Measurements from ENCODE around the gene OTUB1.
A peak's percentile ranks its signal among the peaks of the same experiment; 100 is the strongest.

OTUB1 gene

DNA sequence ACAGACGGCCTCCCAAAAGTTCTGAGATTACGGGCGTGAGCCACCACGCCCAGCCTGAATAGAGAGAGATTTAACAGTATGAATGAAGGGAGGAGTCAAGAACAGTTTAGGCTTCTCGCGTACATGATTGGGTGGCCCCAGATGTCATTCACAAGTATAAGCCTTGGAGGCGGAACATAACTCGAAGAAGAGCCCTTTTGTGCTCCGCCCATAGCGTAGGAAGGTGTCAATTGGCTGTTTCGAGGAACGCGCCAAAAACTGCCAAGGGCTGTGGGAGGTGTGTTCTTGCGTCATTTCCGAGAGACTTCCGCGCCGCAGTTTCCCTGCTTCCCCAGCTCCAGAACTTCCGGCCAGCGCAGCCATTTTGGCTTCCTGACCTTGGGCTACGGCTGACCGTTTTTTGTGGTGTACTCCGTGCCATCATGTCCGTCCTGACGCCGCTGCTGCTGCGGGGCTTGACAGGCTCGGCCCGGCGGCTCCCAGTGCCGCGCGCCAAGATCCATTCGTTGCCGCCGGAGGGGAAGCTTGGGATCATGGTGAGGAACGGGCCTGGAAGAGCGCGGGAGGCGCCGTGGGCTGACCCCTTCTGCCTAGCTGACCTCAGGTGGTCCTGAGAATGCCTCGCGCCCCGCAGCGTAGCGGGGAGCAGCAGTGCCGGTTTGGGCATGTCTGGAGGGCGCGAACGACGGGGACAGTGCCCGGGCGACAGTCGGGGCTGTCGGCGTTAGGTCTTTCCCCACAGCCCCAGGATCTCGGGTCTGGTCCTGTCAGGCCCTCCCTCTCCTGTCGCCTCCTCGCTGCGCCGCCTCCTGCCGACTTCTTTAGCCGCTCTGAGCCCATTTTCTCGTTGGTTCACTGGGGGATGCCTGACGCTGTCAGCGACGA, 11.7 kb upstream of the OTUB1 start, which contains the start of gene COX8A:
TSS of gene COX8A (plus strand) at position 362 of the 885 bp plus-strand sequence. CDS start at position 423, 61 bp downstream.
- DNase-seq (ENCODE audit: low read depth in 2 of 2, low spot score in 1 of 2), result peak; percentile 82 to 91

DNA sequence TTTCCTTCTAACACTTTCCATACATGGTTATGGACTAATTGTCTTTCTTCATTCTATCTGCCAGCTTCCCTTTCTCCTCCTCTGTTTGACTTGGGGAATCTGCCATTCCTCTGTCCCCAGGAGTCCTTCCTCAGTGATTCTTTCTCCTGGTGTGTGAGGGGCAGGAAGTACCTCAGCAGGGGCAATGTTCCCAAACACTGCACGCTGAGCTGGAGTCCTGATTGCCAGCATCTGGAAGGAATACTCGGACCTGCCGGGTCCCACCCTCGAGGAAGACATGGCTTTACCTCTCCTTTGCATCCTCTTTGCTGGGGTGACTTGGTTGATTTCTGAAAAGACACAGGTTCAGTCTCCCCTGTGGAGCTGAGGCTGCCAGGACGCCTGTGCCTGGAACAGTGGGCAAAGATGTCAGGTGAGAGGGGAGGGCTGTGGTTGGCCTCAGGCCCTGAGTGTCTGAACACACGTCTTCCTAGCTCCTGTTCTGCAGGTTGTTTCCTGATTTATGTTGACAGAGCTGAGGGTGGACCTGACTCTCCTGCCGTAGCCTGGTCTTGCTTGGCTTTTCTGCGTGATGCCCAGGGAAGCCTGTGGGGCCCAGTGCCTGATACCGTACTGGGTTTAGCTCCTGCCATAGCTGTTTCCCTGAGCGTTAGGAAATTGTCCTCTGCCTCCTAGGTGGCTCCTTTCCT, 7.5 kb upstream of the OTUB1 start:
- DNase-seq (ENCODE audit: low read depth in 2 of 2, low spot score in 1 of 2), result no peak

DNA sequence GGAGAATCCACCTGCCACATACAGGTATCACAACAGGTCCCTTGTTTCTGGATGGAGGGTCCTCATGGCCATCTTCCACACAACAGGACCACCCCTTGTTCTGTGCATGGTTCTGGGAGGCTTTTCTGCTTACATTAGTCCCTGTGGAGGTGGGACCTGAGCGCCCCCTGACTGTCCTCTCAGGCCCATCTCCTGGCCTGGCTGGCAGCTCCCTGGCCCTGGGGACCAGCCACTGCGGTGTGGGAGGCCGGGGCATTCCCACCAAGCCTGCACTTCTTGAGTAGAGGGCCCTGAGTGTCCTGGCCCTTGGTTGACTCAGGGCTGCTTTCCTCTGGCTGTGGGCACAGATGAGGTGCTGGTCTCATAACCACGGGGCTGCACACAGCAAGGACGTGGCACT, 6.8 kb upstream of the OTUB1 start:
- DNase-seq (ENCODE audit: low read depth in 2 of 2, low spot score in 1 of 2), result no peak

DNA sequence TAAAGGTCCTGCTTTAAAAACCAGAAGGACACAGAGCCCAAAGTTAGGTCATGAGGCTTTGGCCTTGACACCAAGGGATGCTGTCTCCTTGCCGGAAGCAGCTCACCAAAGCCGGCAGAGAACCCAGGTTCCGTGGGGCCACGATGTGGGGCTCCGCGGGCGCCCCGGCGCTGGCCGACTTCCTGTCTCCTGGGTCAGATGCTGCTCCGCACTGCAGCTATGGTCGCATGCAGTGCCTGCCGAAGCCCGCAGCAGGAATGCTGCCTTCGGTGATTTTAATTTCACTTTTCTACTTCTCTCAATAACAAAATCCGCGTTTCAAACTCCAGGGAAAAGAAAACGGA, 454 bp upstream of the OTUB1 start:
- DNase-seq (ENCODE audit: low read depth in 2 of 2, low spot score in 1 of 2), result peak in 1 of 2 donors; percentile 43

DNA sequence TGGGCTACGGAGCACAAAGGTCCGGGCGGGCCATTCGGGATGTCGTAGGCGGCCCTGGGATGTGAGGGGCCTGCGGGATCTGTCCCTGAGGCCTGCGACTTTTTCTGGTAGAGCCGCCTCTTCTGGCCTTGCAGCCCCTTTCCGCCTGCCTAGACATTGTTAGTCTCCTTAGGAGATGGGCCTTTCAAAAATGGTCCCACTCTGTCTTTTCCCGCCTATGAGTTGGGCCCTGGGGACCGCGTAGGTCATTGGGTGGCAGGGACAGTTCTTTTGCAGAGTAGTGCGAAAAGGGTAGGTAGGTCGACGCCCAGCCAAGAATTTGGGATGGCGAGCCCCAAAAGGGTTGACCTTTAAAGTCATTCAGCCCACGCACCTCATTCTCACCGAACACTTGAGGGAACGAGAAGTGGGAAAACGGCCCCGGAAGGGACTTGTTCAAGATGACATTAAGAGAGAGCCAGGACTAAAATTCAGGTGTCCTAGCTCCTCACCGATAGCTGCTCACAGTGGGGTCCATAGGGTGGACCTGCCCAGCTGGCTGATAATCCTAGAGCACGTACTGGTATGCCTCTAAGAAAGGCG, 785 bp downstream of the OTUB1 start:
- DNase-seq (ENCODE audit: low read depth in 2 of 2, low spot score in 1 of 2), result no peak

DNA sequence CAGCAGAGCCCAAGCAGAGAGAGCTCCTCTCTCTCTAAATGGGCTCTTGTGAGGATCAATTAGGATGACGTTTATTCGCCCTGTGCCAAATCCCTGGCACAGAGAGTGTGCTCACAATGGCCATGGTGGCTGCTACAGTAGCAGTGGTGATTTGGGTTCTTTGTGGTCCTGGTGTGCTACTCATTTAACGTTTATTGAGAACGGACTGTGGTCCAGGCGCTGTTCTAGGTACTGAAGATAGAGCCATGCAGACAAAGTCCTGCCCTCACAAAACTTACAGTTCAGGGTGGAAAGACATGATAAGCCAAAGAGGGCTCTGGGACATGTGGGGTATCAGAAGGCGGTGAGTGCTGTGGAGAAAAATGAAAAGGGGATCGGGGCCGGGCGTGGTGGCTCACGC, 5.3 kb downstream of the OTUB1 start:
- no peak for DNase-seq (ENCODE audit: low read depth in 2 of 2, low spot score in 1 of 2)

DNA sequence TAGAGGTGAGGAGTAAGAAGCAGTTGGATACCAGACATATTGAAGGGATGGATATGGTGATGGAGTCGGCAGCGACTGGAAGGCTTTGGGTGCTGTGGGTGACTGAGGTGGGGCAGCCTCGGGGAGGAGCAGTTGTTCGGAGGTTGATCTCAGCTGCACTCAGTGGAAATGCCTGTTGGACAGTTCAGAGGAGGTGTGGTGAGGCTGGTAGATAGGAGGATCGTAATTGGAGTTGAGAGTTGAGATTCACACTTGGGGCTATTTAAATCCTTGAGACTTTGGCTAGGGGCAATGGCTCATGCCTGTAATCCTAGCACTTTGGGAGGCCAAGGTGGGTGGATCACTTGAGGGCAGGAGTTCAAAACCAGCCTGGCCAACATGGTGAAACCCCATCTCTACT, 6.9 kb downstream of the OTUB1 start:
- no peak for DNase-seq (ENCODE audit: low read depth in 2 of 2, low spot score in 1 of 2)

DNA sequence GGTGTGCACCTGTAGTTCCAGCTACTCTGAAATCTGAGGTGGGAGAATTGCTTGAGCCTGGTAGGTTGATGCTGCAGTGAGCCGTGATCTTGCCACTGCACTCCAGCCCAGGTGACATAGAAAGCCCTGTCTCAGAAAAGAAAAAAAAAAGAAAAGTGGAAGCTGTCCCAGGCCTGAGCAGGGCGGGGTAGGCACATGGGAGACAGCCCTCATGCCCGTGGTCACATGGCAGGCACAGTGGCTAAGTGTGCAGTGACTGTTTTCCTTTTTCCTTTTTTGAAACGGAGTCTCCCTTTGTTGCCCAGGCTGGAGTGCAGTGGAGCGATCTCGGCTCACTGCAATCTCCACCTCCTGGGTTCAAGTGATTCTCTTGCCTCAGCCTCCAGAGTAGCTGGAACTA, 7.8 kb downstream of the OTUB1 start:
- no peak for DNase-seq (ENCODE audit: low read depth in 2 of 2, low spot score in 1 of 2)

DNA sequence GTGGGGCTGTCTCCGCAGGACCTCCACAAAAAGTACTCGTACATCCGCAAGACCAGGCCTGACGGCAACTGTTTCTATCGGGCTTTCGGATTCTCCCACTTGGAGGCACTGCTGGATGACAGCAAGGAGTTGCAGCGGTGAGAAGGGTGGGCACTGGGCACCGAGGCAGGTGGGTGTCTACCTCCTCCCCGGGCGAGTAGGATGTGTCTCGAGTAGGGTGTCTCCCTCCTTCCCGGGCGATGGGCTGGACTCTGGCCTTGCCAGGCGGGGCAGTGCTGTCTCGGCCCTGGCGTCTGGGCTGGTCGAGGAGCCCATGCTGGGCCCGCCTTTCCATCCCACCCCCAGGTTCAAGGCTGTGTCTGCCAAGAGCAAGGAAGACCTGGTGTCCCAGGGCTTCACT, 10.3 kb downstream of the OTUB1 start:
- DNase-seq (ENCODE audit: low read depth in 2 of 2, low spot score in 1 of 2), result no peak

DNA sequence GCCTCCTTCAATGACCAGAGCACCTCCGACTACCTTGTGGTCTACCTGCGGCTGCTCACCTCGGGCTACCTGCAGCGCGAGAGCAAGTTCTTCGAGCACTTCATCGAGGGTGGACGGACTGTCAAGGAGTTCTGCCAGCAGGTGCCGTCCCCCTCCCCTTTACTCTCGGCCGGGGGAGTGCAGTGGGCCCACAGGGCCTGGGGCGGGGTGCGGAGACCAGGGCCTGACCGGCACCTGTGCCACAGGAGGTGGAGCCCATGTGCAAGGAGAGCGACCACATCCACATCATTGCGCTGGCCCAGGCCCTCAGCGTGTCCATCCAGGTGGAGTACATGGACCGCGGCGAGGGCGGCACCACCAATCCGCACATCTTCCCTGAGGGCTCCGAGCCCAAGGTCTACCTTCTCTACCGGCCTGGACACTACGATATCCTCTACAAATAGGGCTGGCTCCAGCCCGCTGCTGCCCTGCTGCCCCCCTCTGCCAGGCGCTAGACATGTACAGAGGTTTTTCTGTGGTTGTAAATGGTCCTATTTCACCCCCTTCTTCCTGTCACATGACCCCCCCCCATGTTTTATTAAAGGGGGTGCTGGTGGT, 11.0 kb downstream of the OTUB1 start:
- no peak for DNase-seq (ENCODE audit: low read depth in 2 of 2, low spot score in 1 of 2)

DNA sequence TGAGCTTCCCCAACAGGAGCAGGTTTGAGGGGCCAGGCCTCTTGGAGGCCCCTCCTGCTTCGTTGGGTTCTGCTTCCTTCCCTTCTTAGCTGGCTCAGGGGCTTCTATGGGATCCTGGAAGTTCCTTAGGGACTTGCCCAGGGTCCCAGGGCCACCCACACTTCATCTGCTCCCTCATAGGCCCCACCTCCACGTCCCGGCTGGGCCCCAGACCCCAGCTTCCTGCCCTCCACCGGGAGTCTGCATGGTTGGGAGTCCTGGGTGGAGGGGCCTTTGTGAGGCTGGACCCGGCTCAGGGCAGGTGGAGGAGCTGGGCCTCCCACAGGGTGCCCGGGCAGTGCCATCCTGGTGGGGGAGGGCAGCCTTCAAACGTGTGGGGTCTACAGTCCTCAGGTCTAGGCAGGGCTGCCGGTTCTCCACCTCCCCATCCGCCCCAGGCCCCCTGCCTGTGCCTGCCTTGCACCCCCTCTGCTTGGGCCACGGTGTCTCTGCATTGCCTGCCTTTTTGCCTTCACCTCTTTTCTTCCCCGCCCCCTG, 11.6 kb downstream of the OTUB1 start:
- no peak for DNase-seq (ENCODE audit: low read depth in 2 of 2, low spot score in 1 of 2)

DNA sequence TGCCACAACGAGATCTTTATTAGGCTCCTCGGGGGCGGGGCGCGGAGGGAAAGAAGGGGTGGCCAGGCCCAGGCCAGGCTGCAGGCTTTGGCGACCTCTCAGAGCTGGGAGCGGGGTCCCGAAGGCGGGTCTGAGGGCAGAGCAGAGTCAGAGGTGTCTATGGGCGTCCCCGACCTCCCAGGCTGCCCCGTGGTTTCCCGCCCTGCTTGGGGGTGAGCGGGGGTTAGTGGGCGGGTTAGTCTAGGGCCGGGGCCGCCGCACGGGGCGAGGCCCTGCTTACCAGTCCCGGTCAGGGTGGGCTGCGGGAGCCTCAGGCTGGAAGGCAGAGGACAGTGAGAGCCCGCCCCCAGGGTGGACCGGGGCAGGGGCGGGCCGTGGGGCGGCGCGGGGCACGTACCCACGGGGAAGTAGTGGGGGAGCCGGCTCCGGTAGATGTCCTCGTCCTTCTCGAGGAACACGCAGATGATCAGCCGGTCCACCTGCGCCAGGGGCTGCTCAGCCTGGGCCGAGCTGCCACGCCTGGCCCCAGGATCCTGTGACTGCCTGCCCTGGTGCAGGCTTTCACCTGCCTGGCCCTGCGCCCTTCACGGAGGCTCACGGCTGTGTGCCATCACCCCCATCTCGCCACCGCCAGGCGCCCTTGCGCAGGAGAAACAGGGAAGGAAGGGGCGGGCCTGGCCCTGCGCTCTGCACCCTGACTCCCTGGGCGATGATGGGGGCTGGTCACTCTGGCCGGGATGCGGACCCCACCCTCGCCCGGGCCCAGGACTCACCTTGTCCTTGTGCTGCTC, 12.5 kb downstream of the OTUB1 start:
- DNase-seq (ENCODE audit: low read depth in 2 of 2, low spot score in 1 of 2), result no peak

DNA sequence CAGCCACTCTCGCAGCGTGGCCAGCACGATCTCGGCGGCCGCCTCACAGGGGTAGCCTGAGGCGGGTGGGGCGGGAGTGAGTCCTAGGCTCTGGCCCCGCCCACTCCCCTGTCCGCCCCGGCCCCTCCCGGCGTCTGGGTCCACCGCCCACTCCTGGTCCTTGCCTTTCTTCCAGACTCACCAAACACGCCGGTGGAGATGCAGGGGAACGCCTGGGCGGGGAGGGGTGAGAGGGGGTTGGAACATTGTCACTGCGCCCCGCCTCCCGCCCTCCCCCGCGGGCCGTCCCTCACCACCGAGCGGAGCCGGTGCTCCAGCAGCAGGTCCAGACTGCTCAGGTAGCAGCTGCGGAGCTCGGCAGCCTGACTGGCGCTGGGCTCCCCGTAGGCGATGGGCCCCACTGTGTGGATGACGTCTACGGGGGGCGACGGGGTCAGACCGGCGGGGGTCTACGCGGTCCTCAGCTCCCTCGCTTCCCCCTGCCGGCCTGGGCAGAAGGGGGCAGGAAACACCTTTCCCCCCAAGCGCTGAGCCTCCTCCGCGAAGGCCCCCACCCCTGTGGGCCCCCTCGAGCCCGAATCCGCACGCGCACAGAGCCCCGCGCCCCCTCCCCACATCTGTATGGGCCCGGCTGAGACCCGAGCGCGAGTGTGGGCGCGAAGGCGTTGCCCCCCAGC, 13.2 kb downstream of the OTUB1 start:
- peak in 1 of 2 donors; percentile 27 for DNase-seq (ENCODE audit: low read depth in 2 of 2, low spot score in 1 of 2)

DNA sequence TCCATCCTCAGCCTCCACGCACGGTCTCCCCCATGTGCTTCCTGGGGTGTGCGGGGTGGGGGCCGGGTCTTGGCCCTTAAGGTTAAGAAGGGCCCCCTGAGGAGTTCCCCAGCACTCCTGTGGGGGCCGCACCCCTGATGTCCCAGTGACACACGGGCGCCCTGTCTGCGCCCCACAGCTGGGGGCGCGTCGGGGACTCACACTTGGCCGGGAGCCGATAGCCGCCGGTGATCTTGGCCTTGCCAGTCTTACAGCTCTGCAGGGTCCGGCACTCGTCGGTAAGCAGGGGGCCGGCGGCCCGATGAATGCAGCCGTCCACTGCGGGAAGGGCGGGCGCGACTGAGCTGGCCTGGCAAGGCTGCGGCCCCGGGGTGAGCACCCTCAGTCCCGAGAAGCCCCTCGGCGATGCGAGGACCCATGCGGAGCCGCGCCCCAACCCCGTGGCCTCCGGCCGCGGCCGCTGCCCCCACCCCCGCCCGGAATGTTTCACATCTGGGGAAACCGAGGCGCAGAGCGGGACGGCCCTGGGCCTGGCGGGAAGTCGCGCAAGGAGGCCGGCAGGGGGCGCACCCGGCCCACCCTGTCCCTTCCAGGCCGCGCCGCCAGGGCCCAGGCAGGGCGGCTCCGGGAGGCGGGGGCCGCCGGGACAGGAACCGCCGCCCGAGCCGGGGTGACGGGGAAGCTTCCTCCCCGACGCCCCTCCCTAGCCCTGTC, 13.9 kb downstream of the OTUB1 start:
- DNase-seq (ENCODE audit: low read depth in 2 of 2, low spot score in 1 of 2), result peak; percentile 26 to 43

DNA sequence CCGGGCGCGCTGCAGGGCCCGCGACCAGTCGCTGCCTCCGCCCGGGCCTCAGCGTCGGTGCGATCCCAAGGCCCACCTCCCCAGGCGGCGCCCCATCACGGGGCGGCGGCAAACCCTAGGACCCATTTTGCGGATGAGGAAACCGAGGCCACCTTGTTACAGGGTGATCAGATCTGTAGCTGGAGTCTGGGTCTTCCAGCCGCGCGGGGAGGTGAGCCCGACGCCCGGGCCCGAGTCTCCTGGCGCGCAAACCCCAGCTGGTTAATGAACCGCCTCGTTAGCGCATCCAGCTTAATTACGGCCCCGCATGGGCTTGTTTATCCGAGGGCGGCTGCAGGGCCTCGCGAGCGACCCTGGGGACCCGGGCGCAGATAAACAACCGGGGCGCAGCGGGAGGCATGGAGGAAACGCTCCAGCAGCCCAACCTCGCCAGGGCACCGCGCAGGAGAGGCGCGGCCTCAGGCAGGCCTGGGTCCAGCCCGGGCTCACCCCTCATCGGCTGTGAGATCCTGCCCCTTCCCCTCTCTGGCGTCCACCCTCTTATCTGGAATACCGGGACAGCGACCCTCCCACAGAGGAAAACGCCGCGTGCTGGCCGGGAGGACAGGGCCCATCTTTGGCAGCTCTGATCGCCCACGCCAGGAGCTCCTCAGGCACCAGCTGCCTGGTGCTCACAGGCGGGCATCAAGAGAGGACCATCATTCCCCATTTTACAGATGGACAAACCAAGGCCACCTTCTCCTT, 14.7 kb downstream of the OTUB1 start:
- no peak for DNase-seq (ENCODE audit: low read depth in 2 of 2, low spot score in 1 of 2)

DNA sequence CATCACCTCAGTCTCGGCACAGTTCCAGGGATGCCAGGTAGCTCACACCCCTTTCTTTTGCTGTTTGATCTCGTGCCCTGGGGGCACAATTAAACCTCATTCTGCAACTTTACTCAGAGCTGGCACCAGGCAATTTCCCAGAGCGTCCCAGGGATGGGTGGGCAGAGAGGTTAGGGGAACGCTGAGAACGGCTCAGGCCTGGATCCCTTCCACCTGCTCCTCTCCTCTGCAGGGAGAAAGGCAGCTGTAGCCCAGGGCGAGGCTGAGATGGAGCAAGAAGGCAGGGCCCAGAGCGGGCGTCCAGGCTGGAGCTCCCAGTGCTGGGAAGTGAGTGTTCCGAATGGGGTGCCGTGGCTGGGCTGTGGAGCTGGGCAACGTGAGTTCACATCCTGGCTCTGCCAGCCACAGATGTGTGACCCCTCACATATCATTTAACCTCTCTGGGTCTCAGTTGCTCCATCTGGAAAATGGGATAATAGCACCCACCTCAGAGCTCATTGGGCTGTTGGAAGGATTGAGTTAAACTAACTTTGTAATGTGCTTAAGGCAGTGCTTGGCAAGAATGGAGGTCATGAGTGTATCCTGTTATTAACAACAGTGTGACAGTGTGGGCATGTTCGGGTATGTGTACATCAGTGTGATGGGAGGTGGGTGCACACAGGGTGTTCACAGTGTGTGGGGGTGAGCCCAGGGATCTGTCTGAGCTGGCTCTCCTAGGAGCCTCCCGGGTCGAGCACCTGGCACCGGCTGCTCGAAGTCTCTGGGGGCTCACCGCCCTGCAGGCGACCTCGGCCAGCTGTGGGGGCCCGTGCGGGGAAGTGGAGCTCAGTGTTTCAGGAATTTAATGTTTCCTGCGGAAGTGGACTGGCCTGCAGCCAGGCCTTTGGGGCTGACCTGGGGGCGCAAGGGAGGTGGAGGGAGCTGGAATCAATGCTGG, 15.5 kb downstream of the OTUB1 start:
- DNase-seq (ENCODE audit: low read depth in 2 of 2, low spot score in 1 of 2), result no peak

DNA sequence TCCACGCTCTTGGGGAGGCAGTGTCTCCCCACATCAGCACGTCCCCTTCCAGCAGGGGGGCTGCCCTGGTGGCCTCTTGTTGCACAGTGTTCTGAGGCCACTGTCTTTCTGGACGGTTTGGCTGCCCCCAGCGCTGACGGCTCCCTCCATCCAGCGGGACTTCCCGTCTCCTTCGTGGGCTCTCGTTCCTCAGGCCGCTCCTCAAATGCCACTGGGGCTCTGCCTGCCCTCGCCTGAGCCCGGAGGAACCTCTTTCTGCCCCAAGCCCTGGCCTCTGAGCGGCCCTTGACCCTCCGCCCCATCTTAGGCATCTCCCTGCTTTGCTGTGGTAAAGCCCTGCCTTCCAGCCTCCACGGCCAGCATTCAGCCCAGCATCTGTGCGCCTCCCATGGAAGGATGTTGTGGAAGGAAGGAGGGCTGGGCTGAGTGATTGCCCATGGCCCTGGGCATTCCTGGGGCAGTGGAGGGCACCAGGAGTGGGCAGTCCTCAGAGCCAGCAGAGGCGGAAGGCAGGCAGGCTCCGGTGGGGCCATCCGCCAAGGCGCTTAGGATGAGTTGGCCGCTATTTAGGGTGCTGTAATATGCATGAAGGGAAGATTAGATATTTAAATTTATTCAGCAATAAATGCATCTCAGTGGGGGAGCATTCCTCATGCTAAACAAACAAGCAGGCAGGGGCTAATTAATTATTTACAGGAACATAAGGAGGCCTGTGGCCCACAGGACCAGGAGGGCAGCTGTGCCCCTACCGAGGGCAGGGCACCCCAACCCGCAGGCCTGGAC, 17.8 kb downstream of the OTUB1 start:
- no peak for DNase-seq (ENCODE audit: low read depth in 2 of 2, low spot score in 1 of 2)
